ENCODE measurements around the gene PYROXD2.

Gene PYROXD2

DNA sequence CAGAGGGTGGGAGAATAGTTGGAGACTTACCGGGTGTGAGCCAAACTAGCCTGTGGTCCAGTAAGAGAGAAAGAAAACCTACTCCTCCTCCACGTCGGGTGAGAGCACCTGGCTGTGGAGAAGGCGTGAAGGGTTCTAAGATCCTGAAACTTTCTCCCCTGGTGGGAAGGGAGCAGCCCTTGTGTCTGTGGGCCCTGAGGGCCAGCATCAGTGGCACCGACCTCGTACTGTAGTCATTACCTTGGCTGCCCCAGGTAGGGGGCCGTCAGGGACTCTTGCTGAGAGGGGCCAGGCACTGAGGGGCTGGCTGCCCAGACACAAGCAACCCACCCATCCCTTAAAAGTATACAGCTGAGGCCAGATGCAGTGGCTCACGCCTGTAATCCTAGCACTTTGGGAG is 77.5 kb downstream of the PYROXD2 start:
- CTCF ChIA-PET: interaction anchor here (1.2 kb wide), 1 partner anchor 28 kb away, joined by 3 read pairs; no protein-coding TSS in a partner anchor
- POLR2A ChIA-PET: no interaction called here
- DNase-seq (ENCODE audit: extremely low spot score): no peak
- TF ChIP-seq FOXA1 (IDR thresholded peaks at IDR 0.05) (no peak), ARNT (IDR thresholded peaks at IDR 0.05) (no peak), BHLHE40 (IDR thresholded peaks at IDR 0.05; ENCODE audit: borderline replicate concordance) (no peak), ZNF384 (IDR thresholded peaks at IDR 0.05) (no peak), SUZ12 (IDR thresholded peaks at IDR 0.05) (no peak), LEF1 (IDR thresholded peaks at IDR 0.05; ENCODE audit: borderline replicate concordance) (no peak), SP1 (IDR thresholded peaks at IDR 0.05) (no peak)
